Measurements from ENCODE around the gene MRM3. TPM values are rescaled to one million over a fixed set of nuclear protein-coding genes. Genes with fewer than 3 reads are reported as not detected.

The MRM3 gene
- total RNA-seq, 4 donors from 2014 or later: 3.2 to 20.8 (median 11.6) TPM

DNA sequence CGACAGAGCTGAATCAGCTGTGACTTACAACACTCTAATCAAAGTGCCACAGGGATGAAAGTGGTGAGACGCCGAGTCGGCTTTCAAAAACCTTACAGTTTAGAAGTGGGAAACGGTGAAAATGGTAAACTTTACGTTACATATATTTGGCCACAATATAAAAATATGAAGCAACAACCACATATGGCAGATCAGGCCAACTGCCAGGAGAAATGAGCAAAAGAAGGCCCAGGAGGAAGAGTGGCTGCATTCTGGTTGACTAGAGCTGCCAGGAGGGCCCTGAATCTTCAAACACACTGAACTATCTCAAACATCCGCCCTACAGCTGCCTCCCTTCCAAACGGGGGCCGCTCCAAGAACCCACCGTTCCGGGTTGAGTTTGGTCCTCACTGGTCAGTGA lies 56.3 kb downstream of the MRM3 start:
- Histone ChIP-seq H3K9me3 (no peaks in the 10 kb centered on the region), H3K4me1 (no peaks in the 10 kb centered on the region), H3K27me3 (no peaks in the 10 kb centered on the region), H3K4me3 (no peak overlapping the region), H3K27ac (no peak overlapping the region), H3K36me3 (no peaks in the 10 kb centered on the region)
- TF ChIP-seq POLR2A (IDR thresholded peaks at IDR 0.05): no peak
- TF ChIP-seq, protein P1, sequence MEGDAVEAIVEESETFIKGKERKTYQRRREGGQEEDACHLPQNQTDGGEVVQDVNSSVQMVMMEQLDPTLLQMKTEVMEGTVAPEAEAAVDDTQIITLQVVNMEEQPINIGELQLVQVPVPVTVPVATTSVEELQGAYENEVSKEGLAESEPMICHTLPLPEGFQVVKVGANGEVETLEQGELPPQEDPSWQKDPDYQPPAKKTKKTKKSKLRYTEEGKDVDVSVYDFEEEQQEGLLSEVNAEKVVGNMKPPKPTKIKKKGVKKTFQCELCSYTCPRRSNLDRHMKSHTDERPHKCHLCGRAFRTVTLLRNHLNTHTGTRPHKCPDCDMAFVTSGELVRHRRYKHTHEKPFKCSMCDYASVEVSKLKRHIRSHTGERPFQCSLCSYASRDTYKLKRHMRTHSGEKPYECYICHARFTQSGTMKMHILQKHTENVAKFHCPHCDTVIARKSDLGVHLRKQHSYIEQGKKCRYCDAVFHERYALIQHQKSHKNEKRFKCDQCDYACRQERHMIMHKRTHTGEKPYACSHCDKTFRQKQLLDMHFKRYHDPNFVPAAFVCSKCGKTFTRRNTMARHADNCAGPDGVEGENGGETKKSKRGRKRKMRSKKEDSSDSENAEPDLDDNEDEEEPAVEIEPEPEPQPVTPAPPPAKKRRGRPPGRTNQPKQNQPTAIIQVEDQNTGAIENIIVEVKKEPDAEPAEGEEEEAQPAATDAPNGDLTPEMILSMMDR (IDR thresholded peaks at IDR 0.05): no peak
- no peak for DNase-seq
- intact Hi-C loops (cut with DNase I; ENCODE audit: low total_unique reads): no loop called here

- no peak overlapping the region for H3K27ac ChIP-seq
- TF ChIP-seq, protein P1 (IDR thresholded peaks at IDR 0.05): no peak
- TF ChIP-seq POLR2A (IDR thresholded peaks at IDR 0.05): no peak
- no peak for DNase-seq
- no peaks in the 10 kb centered on the region for H3K4me1 ChIP-seq
- H3K4me3 ChIP-seq: no peak overlapping the region
- no peaks in the 10 kb centered on the region for H3K27me3 ChIP-seq
- H3K9me3 ChIP-seq: no peaks in the 10 kb centered on the region
- H3K36me3 ChIP-seq: no peaks in the 10 kb centered on the region
- intact Hi-C loops (cut with DNase I; ENCODE audit: low total_unique reads): no loop called here
These were observed 59.2 kb downstream of the MRM3 start for GRCh38 chr17:841313-841712.

Other genes starting within 250 kb of the MRM3 start
- 10 to 100 TPM; 22.3 to 76.2 (median 32.1) TPM for gene VPS53, start 67.5 kb upstream of the MRM3 start, total RNA-seq
- 10 to 100 TPM in 2 of 4 donors, 1 to 10 TPM in 1, not detected in 1; 3.2 to 19.6 (median 15.6) TPM for gene TLCD3A, start 49.8 kb upstream of the MRM3 start, total RNA-seq
- 10 to 100 TPM in 3 of 4 donors, 1 to 10 TPM in 1; 9.7 to 29.0 (median 17.0) TPM for gene GEMIN4, start 30.1 kb upstream of the MRM3 start, total RNA-seq
- gene GLOD4, start 73 bp upstream of the MRM3 start, total RNA-seq: 10 to 100 TPM; 16.4 to 77.4 (median 35.8) TPM
- 10 to 100 TPM in 3 of 4 donors, 1 to 10 TPM in 1; 6.5 to 99.0 (median 49.9) TPM for gene NXN, start 197.4 kb downstream of the MRM3 start, total RNA-seq
- 10 to 100 TPM in 2 of 4 donors, 1 to 10 TPM in 2; 5.1 to 17.1 (median 10.8) TPM for gene TIMM22, start 214.8 kb downstream of the MRM3 start, total RNA-seq